Keratinocyte (primary cell): Measurements from ENCODE around the gene PHPT1. TPM values are rescaled to one million over a fixed set of nuclear protein-coding genes. Genes with fewer than 3 reads are reported as not detected.

Experiments
- DNase-seq: peaks from one replicate; pipeline ENCODE4 v3.0.0-alpha.2; 2011; ENCODE audit warnings: low read depth, missing footprints, low spot score
- FAIRE-seq: peaks from 2 replicates; lab custom pipeline; 2011; peaks lifted over from hg19 to GRCh38; lab: Jason Lieb, UNC
- H2AFZ ChIP-seq: 2 replicates; pipeline ENCODE4 v1.6.0; 2012; ENCODE audit warnings: low read length, control low read depth, inconsistent platforms; ENCODE audit not compliant: control insufficient read depth
- H3K27ac ChIP-seq: 2 replicates; pipeline ENCODE4 v1.5.1; 2011; ENCODE audit warnings: low read length; ENCODE audit not compliant: control insufficient read depth, insufficient read depth
- H3K27me3 ChIP-seq: 3 replicates; pipeline ENCODE4 v1.6.0; 2011; ENCODE audit warnings: low read length; ENCODE audit not compliant: control insufficient read depth, insufficient read depth; ENCODE audit errors: extremely low read depth
- H3K36me3 ChIP-seq, 2 experiments: 2 replicates in 1 of 2; 3 replicates in 1 of 2; pipeline ENCODE4 v1.5.1; 2011; ENCODE audit warnings: low read length in 2 of 2, mild to moderate bottlenecking in 1 of 2; ENCODE audit not compliant: control insufficient read depth in 2 of 2, insufficient read depth in 2 of 2; ENCODE audit errors: extremely low read depth in 1 of 2
- H3K4me1 ChIP-seq: 3 replicates; pipeline ENCODE4 v1.5.1; 2011; ENCODE audit warnings: low read length; ENCODE audit not compliant: control insufficient read depth, insufficient read depth; ENCODE audit errors: extremely low read depth
- H3K4me2 ChIP-seq: 3 replicates; pipeline ENCODE4 v1.6.0; 2011; ENCODE audit warnings: low read depth, low read length; ENCODE audit not compliant: control insufficient read depth, insufficient read depth; ENCODE audit errors: extremely low read depth
- H3K4me3 ChIP-seq, 3 experiments: fragments of 200-600 bp in 1 of 3; sonication (generic) in 1 of 3; 2 replicates in 2 of 3; 3 replicates in 1 of 3; pipeline ENCODE4 v1.5.1; 2011 to 2016; ENCODE audit warnings: low read length in 3 of 3, mild to moderate bottlenecking in 3 of 3, control low read depth in 2 of 3, inconsistent platforms in 1 of 3, low read depth in 1 of 3, mixed read lengths in 1 of 3, mixed run types in 1 of 3, moderate library complexity in 1 of 3; ENCODE audit not compliant: control insufficient read depth in 2 of 3, insufficient read depth in 2 of 3; ENCODE audit errors: extremely low read depth in 1 of 3
- H3K79me2 ChIP-seq: 2 replicates; pipeline ENCODE4 v1.6.0; 2012; ENCODE audit warnings: low read length; ENCODE audit not compliant: control insufficient read depth, insufficient read depth
- H3K9ac ChIP-seq: 3 replicates; pipeline ENCODE4 v1.6.0; 2011; ENCODE audit warnings: low read length; ENCODE audit not compliant: control insufficient read depth, insufficient read depth; ENCODE audit errors: extremely low read depth
- H3K9me1 ChIP-seq: 3 replicates; pipeline ENCODE4 v1.6.0; 2011; ENCODE audit warnings: low read length; ENCODE audit not compliant: control insufficient read depth, insufficient read depth; ENCODE audit errors: extremely low read depth
- H3K9me3 ChIP-seq: 2 replicates; pipeline ENCODE4 v1.5.1; 2012; ENCODE audit warnings: low read depth, low read length; ENCODE audit not compliant: control insufficient read depth
- H4K20me1 ChIP-seq: 3 replicates; pipeline ENCODE4 v1.6.0; 2011; ENCODE audit warnings: low read length; ENCODE audit not compliant: control insufficient read depth, insufficient read depth; ENCODE audit errors: extremely low read depth
- EZH2 ChIP-seq: IDR thresholded peaks from one replicate; pipeline ENCODE4 v1.6.1; 2012; ENCODE audit warnings: inconsistent platforms, mild to moderate bottlenecking, low read length, moderate library complexity
- dilution Hi-C: fragments of 300-500 bp; cut with MboI; formaldehyde crosslinking; loops from one replicate; pipeline ENCODE4 v1.7.0; 2020; ENCODE audit warnings: low sequenced_read_pairs; ENCODE audit not compliant: extremely low pct_ligation_motif_present
- polyA plus RNA-seq, 5 experiments: library from polyadenylated mRNA; depleted of rRNA in 3 of 5; stranded (reverse) in 3 of 5; stranded (forward) in 1 of 5; unstranded in 1 of 5; fragments of >200 nt; gene quantifications; 1 replicate in 1 of 5; 2 replicates in 3 of 5; 3 replicates in 1 of 5; pipeline versions ENCODE4 v1.2.1 to v1.2.3, GENCODE V29; 2011 to 2012; ENCODE audit warnings: missing spikeins in 2 of 5, low read depth in 1 of 5, low replicate concordance in 1 of 5
- TF ChIP-seq, protein P1 (sequence below), 3 experiments: IDR thresholded peaks in 1 of 3; conservative IDR thresholded peaks in 1 of 3; optimal IDR thresholded peaks in 1 of 3; 2 replicates in 2 of 3; 3 replicates in 1 of 3; pipeline versions ENCODE3 to v1.5.1; 2011; ENCODE audit warnings: low read length in 3 of 3, mild to moderate bottlenecking in 3 of 3, moderate library complexity in 2 of 3, control low read depth in 1 of 3, inconsistent platforms in 1 of 3; ENCODE audit not compliant: insufficient read depth in 2 of 3; ENCODE audit errors: extremely low read depth in 1 of 3

PHPT1 gene
- polyA plus RNA-seq, 1 donor (not counting 4 experiments of a cell fraction or from before 2014, with no cell fraction given) = 68.8 TPM

DNA sequence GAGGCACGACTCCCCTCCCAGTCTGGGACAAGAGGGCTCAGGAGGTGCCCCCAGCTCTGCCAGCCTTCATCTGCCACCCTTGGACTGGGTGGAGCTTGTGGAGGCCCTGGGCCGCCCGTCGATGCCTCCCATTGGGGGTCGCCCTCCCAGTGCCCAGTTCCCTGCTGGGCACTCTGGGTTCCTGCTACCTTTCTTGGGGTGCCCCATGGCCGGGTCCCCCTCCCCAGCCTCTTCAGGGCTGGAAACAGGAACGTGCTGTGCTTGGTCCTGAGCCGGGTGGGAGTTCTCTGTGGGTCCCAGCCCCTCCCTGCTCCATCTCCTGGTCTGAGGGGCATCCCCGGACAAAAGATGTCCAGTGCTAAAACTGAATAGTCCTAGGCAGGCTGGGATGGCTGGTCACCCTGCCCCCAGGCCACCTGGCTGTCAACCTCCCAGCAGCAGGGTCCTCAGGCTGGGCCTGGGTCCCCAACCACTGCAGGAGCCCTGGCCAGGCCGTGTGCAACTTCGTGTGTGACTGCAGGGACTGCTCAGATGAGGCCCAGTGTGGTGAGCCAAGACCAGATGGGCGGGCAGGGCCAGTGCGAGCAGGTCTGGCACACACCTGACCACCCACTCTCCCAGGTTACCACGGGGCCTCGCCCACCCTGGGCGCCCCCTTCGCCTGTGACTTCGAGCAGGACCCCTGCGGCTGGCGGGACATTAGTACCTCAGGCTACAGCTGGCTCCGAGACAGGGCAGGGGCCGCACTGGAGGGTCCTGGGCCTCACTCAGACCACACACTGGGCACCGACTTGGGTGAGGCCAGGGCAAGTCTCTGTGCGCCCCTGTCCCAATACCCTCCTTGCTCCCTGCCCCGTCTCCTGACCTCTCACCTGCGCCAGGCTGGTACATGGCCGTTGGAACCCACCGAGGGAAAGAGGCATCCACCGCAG, 3.7 kb downstream of the PHPT1 start:
- peaks cover 9% of the 10 kb centered on the region for H3K4me1 ChIP-seq
- DNase-seq = no peak

DNA sequence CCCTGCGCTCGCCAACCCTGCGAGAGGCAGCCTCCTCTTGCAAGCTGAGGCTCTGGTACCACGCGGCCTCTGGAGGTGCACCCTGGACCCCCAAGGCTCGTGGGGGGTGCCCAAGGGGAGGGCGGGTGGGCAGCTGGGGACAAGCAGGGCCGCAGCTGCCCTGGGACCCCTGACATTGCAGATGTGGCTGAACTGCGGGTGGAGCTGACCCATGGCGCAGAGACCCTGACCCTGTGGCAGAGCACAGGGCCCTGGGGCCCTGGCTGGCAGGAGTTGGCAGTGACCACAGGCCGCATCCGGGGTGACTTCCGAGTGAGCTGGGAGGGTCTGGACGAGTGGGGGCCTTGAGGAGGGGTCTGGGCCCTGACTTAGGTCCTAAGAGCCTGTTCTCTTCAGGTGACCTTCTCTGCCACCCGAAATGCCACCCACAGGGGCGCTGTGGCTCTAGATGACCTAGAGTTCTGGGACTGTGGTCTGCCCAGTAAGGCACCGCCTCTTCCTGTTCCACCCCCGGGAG, 4.4 kb downstream of the PHPT1 start:
- Histone ChIP-seq H3K27ac (no peak overlapping the region), H3K4me3 (no peak overlapping the region), H3K9ac (no peak overlapping the region), H3K27me3 (no peaks in the 10 kb centered on the region), H3K36me3 (peaks cover 3 to 17% of the 10 kb centered on the region in 2 experiments), H4K20me1 (peaks cover 6% of the 10 kb centered on the region), H3K4me1 (peaks cover 9% of the 10 kb centered on the region), H3K9me3 (no peaks in the 10 kb centered on the region), H3K4me2 (no peak overlapping the region), H3K9me1 (no peaks in the 10 kb centered on the region), H3K79me2 (peaks cover 6% of the 10 kb centered on the region), H2AFZ (no peak overlapping the region)
- FAIRE-seq = no peak
- dilution Hi-C loops = no loop called here
- no peak for DNase-seq
- no peak for TF ChIP-seq EZH2
- TF ChIP-seq, protein P1, sequence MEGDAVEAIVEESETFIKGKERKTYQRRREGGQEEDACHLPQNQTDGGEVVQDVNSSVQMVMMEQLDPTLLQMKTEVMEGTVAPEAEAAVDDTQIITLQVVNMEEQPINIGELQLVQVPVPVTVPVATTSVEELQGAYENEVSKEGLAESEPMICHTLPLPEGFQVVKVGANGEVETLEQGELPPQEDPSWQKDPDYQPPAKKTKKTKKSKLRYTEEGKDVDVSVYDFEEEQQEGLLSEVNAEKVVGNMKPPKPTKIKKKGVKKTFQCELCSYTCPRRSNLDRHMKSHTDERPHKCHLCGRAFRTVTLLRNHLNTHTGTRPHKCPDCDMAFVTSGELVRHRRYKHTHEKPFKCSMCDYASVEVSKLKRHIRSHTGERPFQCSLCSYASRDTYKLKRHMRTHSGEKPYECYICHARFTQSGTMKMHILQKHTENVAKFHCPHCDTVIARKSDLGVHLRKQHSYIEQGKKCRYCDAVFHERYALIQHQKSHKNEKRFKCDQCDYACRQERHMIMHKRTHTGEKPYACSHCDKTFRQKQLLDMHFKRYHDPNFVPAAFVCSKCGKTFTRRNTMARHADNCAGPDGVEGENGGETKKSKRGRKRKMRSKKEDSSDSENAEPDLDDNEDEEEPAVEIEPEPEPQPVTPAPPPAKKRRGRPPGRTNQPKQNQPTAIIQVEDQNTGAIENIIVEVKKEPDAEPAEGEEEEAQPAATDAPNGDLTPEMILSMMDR (optimal IDR thresholded peaks at IDR 0.05 in 1 of 3, IDR thresholded peaks at IDR 0.05 in 1 of 3, conservative IDR thresholded peaks at IDR 0.05 in 1 of 3; ENCODE audit: extremely low read depth in 1 of 3, insufficient read depth in 2 of 3, low read length in 3 of 3) = no peak

More for the DNA sequence above, 3.7 kb downstream of the PHPT1 start:
- no peaks in the 10 kb centered on the region for H3K9me3 ChIP-seq
- H3K9ac ChIP-seq = no peak overlapping the region
- H3K79me2 ChIP-seq = peaks cover 6% of the 10 kb centered on the region
- peaks cover 4% of the 10 kb centered on the region for H3K27me3 ChIP-seq
- no peak for FAIRE-seq
- no peak overlapping the region for H3K27ac ChIP-seq
- TF ChIP-seq EZH2 = no peak
- TF ChIP-seq, protein P1 (optimal IDR thresholded peaks at IDR 0.05 in 1 of 3, IDR thresholded peaks at IDR 0.05 in 1 of 3, conservative IDR thresholded peaks at IDR 0.05 in 1 of 3; ENCODE audit: extremely low read depth in 1 of 3, insufficient read depth in 2 of 3, low read length in 3 of 3) = no peak
- no peak overlapping the region for H3K4me2 ChIP-seq
- H3K9me1 ChIP-seq = no peaks in the 10 kb centered on the region
- peaks cover 6% of the 10 kb centered on the region for H4K20me1 ChIP-seq
- no peak overlapping the region for H2AFZ ChIP-seq
- dilution Hi-C loops = no loop called here
- peaks cover 3 to 17% of the 10 kb centered on the region in 2 experiments for H3K36me3 ChIP-seq
- H3K4me3 ChIP-seq = no peak overlapping the region
